ENCODE data around the gene SOCS4.
"Not testable (repeated sequence)": the region's sequence is repeated elsewhere in the genome, so short reads cannot be mapped to it uniquely, and the experiment has no call there.

Gene SOCS4

DNA sequence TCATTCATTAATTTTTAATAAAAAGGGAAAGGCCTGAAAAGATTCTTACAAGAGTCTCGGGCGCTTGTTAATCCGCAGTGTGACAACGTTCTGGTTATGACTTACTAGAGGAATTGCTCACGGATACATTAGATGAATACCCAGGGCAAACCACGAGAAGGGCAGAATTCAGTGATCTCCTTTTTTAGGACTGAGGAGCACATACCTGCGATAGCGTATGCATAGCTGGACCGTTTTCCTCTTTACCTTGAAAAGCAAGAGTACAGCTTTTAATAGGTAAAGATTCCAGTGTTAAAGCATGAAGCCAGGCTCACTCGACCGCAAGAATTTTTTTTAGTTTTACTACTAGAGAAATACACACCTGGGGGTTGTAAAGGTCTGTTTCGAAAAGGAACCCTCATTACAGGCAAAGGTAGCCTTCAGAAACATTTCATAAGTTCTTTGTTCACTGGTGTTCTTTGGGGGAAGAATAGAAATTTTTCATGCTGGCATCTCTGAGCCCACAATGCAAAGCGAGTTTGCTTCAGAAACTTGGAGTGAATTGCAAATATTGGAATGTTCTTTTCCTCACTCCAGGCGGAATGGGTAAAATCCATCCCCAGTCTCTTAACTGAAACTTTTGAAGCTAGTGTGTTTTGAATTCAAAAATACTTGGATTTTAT is 25.4 kb downstream of the SOCS4 start:
- DNase-seq, result no peak

DNA sequence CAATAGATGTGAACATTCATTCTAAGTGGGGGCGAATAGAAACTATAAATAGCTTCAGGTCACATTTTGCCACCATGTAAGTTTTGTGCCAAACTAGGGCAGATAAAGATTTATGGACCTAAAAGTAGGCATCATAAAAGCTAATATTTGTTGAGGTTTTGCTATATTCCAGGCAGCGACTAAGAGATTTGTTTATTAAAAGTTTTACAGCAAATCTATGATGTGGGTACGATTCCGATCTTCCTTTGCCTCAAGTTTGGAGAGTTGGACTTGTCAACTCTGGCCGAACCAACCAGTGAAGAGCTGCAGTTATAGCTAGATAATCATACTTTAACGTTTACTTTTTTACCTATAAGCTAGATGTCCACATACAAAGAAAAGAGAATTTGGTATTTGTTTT is 26.0 kb downstream of the SOCS4 start:
- no peak for DNase-seq

DNA sequence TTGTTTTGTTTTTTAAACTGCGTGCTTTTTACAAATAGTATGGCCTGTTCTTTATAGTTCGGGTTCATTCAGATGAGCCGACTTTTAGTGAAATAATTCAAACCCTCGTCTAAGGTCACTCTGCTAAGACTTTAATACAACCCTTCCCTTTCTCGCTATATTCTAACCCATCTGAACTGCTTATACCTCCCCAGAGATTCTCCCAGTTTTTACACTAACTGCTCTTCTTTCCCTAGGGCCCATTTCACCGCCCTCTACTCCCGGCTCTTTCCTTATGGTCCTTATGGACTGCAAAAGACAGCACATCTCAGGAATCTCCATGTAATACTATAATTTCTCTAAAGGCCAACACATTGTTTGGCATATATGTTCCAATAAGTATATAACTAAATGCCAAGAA is 26.5 kb downstream of the SOCS4 start:
- DNase-seq, result no peak

DNA sequence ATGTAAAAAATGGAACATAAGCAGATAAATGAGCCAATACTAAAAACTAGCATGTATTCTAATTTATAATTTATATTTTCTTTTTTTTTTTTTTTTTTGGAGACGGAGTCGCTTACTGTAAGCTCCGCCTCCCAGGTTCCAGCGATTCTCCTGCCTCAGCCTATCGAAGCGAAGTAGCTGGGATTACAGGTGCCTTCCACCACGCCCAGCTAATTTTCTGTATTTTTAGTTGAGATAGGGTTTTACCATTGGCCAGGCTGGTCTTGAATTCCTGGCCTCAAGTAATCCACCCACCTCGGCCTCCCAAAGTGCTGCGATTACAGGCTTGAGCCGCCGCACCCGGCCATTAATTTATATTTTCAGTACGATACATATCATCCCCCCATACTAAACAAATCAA is 27.1 kb downstream of the SOCS4 start:
- no peak for DNase-seq

DNA sequence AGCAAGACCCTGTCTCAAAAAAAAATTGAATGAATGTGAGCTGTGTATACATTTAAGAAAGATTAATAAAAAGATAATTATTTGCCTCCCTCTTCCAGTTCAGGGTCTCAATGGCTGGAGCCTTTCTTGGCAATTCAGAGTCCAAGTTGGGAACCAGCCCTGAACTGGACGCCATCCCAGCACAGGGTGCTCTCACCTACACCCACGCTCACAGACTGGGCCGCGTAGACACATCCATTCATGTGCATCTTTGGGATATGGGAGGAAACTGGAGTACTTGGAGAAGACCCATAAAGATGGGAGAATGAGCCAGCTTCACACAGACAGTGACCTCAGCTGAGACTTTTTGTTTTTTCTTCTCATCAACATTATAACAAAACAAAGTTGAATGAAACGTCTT is 30.9 kb downstream of the SOCS4 start:
- DNase-seq, result no peak

DNA sequence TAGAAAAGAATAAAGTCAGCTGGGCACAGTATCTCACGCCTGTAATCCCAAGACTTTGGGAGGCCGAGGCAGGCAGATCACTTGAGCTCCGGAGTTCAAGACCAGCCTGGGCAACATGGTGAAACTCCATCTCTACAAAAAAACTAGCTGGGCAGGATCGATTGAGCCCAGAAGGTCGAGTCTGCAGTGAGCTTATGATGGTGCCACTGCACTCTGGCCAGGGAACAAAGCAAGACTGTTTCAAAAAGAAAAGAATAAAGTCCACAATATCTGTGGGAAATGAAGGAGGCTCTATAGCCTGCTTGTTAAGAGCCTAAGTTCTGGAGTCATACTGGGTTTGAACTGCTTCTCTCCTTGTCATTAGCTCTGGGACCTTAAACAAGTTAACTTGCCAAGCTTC is 32.3 kb downstream of the SOCS4 start:
- DNase-seq, result no peak

DNA sequence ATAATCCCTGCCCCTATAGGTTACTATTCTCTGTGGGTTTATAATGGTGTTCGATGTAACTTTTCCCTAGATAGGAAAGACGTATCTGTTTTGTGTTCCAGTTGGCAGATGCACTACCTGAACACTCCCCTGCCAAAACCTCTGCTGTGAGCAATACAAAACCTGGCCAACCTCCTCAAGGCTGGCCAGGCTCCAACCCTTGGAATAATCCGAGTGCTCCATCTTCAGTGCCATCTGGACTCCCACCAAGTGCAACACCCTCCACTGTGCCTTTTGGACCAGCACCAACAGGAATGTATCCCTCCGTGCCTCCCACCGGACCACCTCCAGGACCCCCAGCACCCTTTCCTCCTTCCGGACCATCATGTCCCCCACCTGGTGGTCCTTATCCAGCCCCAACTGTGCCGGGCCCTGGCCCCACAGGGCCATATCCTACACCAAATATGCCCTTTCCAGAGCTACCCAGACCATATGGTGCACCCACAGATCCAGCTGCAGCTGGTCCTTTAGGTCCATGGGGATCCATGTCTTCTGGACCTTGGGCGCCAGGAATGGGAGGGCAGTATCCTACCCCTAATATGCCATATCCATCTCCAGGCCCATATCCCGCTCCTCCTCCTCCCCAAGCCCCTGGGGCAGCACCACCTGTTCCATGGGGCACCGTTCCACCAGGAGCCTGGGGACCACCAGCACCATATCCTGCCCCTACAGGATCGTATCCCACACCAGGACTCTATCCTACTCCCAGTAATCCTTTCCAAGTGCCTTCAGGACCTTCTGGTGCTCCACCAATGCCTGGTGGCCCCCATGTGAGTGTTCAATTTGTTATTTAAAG is 35.7 kb downstream of the SOCS4 start:
- DNase-seq, result no peak

DNA sequence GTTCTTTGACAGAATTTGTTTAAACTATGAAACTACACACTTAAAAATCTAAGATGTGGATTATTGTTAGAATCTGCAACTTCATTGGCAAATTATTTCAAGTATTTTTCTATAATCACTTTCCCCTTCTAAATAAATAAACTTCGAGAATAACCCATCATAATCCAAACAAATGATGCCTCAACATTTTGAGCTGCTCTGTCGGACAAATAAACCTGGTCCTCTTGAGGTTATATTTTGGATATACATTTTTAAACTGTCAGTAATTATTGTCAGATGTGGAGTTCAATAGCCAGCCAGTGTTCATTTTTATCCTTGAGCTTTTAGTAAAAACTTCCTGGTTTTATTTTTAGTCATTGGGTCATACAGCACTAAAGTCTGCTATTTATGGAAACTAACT is 37.9 kb downstream of the SOCS4 start:
- DNase-seq, result not testable (repeated sequence)

DNA sequence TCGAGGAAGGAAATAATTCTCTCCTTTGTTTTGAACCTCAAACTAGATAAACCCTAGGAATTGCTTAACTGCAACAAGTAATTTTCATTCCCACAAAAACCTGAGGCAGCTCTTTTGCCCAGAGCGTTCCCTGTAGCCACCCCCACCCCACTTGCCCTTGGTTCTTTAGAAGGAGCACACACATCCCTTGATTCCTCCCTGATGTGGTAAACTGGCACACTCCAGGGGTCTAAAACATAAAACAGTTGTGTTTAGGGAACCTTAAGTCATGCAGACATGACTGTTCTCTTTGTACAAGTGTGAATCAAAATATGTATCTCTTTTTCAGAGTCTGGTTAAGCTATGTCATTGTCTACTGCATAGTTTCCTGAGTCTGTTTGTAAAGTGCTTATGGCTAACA is 38.4 kb downstream of the SOCS4 start:
- no peak for DNase-seq

DNA sequence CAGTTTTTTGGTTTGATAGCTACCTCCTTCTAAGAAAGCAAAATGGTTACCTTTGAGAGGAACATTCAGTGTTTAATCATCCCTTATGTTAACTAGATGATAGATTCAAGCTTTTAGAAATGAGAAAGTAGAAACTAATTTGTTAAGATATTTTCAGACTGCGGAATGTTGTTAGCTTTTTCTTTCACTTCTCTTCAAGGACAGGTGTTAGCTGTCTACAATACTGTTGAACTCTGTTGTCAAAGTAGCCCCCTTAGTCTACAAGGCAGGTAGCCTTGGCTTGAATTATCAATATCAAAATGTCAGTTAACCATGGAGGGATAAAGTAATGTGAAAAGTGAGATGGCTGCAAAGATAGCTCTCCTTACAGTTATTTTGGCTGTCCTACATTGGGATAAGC is 39.2 kb downstream of the SOCS4 start:
- no peak for DNase-seq

DNA sequence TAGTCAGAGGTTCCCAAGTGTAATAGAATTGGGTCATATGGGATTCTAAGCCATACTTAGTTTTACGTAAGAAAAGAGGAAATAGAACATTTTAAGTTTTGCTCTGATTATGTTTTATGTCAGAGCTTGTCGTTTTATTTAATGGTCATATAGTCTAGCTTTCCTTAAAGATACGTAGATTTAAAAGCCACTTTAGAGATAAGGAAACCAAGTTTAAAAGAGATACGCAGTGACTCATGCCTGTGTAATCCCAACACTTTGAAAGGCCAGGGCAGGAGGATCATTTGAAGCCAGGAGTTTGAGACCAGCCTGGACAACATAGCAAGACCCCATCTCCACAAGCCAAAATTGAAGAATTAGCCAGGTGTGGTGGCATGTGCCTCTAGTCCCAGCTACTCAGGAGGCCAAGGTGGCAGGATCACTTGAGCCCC is 44.0 kb downstream of the SOCS4 start:
- peak; percentile 48 for DNase-seq

DNA sequence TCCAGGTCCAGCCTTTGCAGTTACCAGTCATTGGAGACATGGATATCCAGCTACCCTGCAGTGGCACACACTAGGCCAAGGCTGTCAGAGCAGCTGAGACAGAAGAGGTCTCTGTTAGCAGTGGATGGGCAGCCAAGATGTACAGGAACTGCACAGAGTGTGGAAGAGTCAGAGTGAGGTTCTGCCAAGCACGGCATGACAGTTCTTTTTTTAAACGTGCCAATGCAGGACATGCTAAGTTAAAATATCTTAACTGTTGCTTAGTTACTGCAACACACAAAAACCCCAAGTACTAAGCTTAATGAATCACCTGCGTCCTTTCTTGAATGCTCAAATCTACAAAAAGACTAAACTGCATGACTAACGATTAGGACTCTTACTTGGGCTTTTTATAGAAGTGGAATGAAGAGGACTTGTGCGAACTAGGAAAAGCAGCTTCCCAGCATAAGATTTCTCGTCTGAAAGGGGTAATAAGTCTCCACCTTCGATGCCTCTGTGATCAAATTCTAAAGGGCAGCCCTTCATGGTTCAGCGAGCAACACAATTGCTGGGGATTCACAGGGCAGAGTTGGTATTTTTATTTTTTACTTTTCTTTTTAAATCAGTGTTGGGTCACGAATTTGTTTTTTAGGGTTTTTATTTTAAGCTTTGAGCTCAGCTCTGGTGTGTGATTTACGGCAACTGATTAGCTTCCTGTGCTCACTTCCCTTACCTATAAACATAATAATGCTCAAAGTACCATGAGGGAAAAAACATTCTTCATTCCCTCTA is 45.0 kb downstream of the SOCS4 start:
- DNase-seq, result peak; percentile 45

DNA sequence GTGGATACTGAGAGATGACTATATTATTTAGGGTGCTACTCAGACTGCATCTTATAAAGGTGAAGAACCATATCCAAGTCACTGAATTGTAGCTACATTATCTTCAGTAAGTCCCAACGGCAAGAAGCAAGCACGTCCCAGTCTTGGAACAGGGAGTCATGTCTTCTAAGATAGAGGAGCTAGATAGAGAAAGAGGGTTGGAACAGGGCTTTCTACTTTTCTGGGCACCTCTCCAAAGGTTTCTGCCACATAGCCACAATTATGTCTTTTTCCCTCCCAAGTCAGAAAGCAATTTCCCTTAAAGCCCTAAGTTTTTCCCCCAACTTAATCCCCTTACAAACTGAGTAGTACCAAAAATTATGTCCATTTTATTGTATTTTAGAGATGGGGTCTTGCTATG is 46.8 kb downstream of the SOCS4 start:
- DNase-seq, result no peak

DNA sequence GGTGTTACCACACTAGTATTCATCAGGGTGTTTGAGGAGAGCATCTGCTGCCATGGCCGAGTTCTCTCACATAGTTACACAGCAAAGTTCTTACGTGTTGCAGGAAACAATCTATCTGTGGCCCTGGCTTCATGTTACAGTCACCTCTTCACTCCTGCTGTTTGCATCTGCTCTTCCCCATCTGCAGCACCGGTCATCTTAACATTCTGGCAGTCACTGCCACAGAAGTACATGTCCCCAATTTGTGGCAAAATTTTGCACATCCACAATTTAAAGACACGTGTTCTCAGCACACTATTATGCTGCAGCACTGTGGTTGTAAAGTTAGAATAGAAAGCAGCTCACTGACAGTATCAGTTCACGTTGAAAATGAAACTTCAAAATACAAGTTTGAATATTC is 47.6 kb downstream of the SOCS4 start:
- peak; percentile 35 for DNase-seq

DNA sequence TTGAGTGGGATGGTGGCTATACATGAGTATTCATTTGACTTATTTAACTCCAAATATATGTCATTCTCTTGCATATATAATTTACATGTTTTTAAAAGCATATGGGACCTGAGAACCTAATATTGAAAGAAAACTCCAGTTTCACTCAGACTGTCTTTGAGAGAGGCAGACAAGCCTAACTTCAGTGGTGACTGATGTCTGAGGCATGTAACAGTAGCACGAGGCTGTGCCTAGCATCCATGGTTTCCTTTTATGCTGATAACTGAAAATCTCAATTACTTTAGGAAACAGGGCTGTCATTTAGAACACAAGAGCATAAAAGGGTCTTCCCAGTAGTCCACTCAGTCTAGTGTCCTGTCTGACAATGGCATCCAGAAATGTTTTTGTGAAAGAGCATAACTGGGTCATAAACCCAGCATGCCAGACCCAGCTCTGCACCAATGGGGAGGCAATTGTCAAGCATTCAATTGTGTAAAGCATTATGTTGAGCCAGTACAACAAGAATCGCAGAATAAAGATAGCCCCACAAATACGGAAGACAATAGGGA is 48.7 kb downstream of the SOCS4 start:
- DNase-seq, result no peak

DNA sequence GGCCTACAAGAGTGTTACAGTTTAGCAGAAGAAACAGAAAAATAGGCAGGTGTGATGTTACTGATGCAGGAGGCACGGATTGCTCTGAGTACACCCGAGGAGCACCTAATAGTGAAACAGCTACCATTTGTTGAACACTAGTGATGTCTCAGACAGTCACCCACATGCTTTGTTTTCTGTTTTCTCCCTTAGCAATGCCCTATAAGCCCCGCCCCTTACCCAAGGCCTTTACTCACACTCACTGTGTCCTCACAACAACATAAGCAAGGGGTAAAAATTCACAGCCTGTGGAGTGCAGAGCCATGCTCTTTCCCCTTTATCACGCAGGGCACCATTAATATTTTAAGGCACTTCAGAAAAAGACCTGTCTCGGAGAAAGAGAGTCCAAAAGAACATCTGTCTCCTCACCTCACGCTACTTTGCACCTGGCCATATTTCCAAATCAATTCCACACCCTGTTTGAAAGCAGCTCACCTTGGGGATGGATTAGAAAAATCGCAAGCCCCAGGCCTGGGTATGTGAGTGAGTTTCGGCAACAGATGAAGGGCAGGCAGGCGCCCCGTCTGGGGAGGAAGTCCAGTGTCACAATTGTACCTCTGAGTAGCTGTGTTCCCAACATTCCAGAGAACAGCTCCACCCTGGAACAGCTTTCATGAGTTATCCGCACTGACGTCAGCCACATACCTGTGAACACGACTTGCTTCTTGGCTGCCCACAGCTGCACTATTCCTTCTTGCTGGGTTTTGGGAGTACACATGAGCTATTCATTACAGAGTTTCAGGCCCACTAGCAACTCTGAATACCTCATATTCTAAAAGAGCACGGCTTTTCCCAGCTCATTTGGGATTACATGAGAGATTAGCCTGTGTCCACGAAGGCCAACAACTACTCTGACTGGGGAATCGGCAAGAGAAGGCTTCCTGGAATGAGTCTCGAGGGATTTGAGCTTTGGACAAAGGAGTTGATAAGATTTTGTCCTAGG is 50.4 kb downstream of the SOCS4 start:
- DNase-seq, result peak; percentile 11

DNA sequence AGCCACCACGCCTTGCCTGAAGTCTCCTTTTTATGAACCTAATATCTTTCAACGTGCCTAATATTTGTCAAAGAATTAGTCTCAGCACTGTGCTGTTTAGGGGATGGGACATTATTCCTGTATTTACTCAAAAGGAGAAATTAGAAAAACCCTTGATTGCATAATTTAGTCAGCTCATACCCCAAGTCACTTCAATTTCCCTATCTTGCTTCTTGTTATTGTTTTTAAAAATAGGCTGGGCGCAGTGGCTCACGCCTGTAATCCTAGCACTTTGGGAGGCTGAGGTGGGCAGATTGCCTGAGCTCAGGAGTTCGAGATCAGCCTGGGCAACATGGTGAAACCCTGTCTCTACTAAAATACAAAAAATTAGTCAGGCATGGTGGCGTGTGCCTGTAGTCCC is 52.9 kb downstream of the SOCS4 start:
- peak; percentile 71 for DNase-seq

DNA sequence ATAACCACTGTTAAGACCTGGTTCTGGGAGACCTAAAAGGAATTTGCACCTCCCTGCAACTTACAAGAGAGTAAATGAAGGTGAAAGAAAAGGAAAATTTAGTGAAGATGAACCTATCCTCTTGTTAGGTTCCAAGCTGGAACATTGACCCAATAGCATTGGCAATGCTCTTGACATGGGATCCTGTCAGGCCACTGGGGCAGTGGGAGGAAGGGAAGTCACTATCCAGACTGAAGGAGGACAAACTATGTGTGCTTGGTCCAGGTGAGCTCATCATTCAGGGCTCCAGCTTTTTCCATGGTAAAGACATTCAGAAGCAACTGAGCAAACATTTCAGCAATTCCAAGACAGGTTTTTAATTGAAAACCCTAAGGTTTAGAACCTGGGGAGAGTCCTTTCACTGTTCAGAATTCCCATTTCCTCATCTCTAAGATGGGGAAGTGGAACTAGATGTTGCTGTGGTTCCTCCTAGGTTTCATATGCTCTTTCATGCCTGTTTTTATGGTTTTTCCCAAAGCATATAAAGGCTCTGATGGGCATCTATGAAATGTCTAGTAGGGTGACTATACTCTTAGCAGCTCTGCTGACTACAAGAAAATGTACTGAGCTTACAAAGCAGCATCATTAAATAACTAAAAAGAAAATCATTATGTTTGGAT is 57.5 kb downstream of the SOCS4 start:
- DNase-seq, result peak; percentile 65

DNA sequence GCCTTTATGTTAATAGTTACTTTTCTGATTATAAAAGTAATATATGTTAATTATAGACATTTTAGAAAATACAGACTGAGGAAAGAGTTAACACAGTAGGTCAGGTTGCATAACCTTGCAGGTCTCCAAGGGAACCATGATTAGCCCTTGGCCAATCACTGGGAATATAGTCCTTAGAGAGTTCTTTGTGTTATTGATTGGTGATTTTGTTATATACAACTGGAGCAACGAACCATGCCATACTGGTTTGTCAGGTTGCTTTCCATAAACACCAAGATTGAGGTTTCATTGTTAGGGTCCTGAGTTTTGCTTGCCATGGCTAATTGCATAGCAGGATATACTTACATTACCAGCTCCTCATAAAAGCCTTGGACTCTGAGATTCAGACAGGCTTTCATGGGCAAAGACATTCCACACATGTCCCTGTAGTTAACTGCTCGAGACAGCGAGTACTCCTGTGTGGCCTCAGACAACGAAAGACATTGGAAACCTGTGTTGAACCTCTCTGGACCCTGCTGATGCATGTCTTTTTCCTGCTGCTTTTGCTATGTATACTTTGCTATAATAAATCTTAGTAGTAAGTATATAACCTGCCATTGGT is 58.1 kb downstream of the SOCS4 start:
- no peak for DNase-seq

DNA sequence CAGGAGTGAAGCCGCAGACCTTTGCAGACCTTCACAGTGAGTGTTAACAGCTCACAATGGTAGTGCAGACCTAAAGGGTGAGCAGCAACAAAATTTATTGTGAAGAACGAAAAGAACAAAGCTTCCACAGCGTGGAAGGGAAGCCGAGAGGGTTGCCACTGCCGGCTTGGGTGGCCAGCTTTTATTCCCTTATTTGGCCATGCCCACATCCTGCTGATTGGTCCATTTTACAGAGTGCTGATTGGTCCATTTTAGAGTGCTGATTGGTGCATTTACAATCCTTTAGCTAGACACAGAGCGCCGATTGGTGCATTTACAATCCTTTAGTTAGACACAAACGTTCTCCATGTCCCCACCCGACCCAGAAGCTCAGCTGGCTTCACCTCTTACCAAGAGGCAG is 59.9 kb downstream of the SOCS4 start:
- DNase-seq, result no peak

DNA sequence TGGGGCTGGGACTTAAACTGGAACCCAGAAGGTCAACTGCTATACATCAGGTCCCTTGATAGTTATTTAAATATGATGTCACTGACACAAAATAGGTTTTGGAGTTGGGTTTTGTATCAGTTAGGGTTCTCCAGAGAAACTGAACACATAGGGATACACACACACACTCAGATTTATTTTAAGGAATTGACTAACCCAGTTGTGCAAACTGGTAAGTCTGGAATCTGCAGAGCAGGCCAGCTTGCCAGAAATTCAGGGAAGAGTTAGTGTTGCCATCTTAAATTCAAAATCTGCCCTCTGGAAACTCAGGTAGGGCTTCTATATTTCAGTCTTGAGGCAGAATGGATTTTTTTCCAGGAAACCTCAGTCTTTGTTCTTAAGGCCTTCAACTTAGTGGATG is 61.3 kb downstream of the SOCS4 start:
- DNase-seq, result no peak

Data from MV-4-11 (cell line).